ENCODE measurements around the gene RALBP1.
"Not testable (repeated sequence)": the region's sequence is repeated elsewhere in the genome, so short reads cannot be mapped to it uniquely, and the experiment has no call there.

The RALBP1 gene

GRCh38 chr18:9431296-9431695, 44.0 kb upstream of the RALBP1 start:
- H3K9me3 ChIP-seq (ENCODE audit: severe bottlenecking): no peaks in the 10 kb centered on the region
- no peaks in the 10 kb centered on the region for H3K27me3 ChIP-seq (ENCODE audit: insufficient read depth, poor library complexity, severe bottlenecking)
- no peak overlapping the region for H3K27ac ChIP-seq (ENCODE audit: poor library complexity, severe bottlenecking)
- TF ChIP-seq CTCF (IDR thresholded peaks at IDR 0.05; ENCODE audit: poor library complexity, severe bottlenecking): no peak
- H3K4me3 ChIP-seq (ENCODE audit: severe bottlenecking): no peak overlapping the region
- H3K4me1 ChIP-seq (ENCODE audit: insufficient read depth, poor library complexity, severe bottlenecking): peaks cover 10% of the 10 kb centered on the region
- no peak for DNase-seq (ENCODE audit: low spot score)
- H3K36me3 ChIP-seq (ENCODE audit: low read depth): no peaks in the 10 kb centered on the region
- ATAC-seq (ENCODE audit: low read depth): no peak

GRCh38 chr18:9433122-9433521, 42.2 kb upstream of the RALBP1 start:
- H3K4me3 ChIP-seq (ENCODE audit: severe bottlenecking); H3K9me3 ChIP-seq (ENCODE audit: severe bottlenecking); DNase-seq (ENCODE audit: low spot score); H3K36me3 ChIP-seq (ENCODE audit: low read depth); H3K4me1 ChIP-seq (ENCODE audit: insufficient read depth, poor library complexity, severe bottlenecking); H3K27ac ChIP-seq (ENCODE audit: poor library complexity, severe bottlenecking); H3K27me3 ChIP-seq (ENCODE audit: insufficient read depth, poor library complexity, severe bottlenecking); ATAC-seq (ENCODE audit: low read depth): not testable (repeated sequence)

DNA sequence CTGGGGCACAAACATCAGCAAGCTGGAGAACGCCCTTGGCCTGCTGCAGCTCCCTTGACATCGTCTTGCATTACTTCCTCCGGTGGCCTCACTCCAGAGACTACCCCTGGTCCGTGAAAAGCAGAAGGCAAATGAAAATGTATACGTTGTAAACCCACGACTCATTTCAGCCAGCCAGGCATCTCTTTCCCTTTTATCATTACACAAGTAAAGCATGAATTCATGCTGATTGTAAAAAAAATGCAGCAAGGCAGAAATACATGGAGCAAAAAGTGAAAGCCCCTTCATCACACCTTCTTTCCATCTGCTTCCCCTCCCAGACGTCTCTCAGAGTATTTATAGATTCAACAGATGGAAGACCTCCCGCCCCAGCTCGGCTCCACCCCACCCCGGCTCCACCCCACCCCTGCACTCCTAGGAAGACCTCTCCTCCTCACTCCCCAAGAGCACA, 41.6 kb upstream of the RALBP1 start:
- Histone ChIP-seq H3K27me3 (ENCODE audit: insufficient read depth, poor library complexity, severe bottlenecking) (no peaks in the 10 kb centered on the region), H3K4me1 (ENCODE audit: insufficient read depth, poor library complexity, severe bottlenecking) (peaks cover 4% of the 10 kb centered on the region), H3K27ac (ENCODE audit: poor library complexity, severe bottlenecking) (no peak overlapping the region), H3K9me3 (ENCODE audit: severe bottlenecking) (no peaks in the 10 kb centered on the region), H3K4me3 (ENCODE audit: severe bottlenecking) (no peak overlapping the region), H3K36me3 (ENCODE audit: low read depth) (no peaks in the 10 kb centered on the region)
- ATAC-seq (ENCODE audit: low read depth): no peak
- TF ChIP-seq CTCF (IDR thresholded peaks at IDR 0.05; ENCODE audit: poor library complexity, severe bottlenecking): no peak
- DNase-seq (ENCODE audit: low spot score): no peak

DNA sequence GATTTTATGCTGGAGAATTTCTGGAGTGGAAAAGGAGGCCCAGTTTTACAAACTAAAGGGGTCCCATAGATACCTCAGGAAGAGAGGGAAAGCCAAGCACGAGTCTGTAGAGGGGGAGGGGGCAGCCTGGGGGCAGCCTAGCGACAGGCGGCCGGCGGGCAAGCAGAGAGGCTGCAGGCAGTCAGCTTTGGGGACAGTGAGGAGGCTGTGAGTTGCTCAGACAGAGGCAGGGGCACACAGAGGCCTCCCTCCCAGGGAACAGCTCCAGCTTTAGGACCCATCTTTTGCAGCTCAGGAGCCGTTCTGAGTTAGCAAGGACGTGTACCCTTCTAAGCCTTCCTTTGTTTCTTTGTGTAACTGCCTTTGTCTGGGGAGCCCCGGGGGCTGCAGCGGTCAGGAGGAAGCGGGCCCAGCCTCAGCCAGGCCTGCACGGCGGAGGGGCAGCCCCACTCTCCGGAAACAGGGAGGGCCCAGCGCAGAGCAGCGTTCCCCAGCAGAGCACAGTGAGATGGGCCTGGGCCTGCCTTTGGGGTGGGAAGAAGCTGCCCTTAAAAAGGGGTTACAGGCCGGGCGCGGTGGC, 41.1 kb upstream of the RALBP1 start:
- no peak overlapping the region for H3K4me3 ChIP-seq (ENCODE audit: severe bottlenecking)
- no peaks in the 10 kb centered on the region for H3K27me3 ChIP-seq (ENCODE audit: insufficient read depth, poor library complexity, severe bottlenecking)
- no peaks in the 10 kb centered on the region for H3K4me1 ChIP-seq (ENCODE audit: insufficient read depth, poor library complexity, severe bottlenecking)
- ATAC-seq (ENCODE audit: low read depth) (no peak), DNase-seq (ENCODE audit: low spot score) (no peak)
- no peaks in the 10 kb centered on the region for H3K9me3 ChIP-seq (ENCODE audit: severe bottlenecking)
- H3K27ac ChIP-seq (ENCODE audit: poor library complexity, severe bottlenecking): no peak overlapping the region
- H3K36me3 ChIP-seq (ENCODE audit: low read depth): no peaks in the 10 kb centered on the region
- TF ChIP-seq CTCF (IDR thresholded peaks at IDR 0.05; ENCODE audit: poor library complexity, severe bottlenecking): no peak

DNA sequence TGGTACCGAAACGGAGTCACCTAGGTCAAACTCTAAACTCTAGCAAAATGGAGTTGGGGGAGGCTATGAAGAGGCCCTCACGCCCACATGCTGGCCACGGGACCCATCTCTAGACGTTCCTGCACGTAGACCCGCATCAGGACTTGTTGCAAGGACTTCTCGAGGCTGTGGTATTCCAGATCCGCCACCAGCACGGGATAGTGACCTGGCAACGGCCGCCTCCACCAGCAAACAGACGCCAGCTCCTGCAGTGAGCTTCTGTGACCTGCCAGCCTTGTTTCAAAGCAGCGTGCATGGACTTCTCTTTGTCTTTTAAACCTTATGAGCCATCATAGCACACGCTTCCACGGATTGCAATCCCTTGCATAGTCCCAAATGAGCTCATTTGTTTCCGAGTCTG, 40.3 kb upstream of the RALBP1 start:
- Histone ChIP-seq H3K4me1 (ENCODE audit: insufficient read depth, poor library complexity, severe bottlenecking) (no peaks in the 10 kb centered on the region), H3K27me3 (ENCODE audit: insufficient read depth, poor library complexity, severe bottlenecking) (no peaks in the 10 kb centered on the region), H3K36me3 (ENCODE audit: low read depth) (no peaks in the 10 kb centered on the region), H3K4me3 (ENCODE audit: severe bottlenecking) (no peak overlapping the region), H3K9me3 (ENCODE audit: severe bottlenecking) (no peaks in the 10 kb centered on the region), H3K27ac (ENCODE audit: poor library complexity, severe bottlenecking) (no peak overlapping the region)
- no peak for DNase-seq (ENCODE audit: low spot score)
- no peak for ATAC-seq (ENCODE audit: low read depth)
- TF ChIP-seq CTCF (IDR thresholded peaks at IDR 0.05; ENCODE audit: poor library complexity, severe bottlenecking): no peak
